ENCODE data around the gene CDH4.

CDH4 gene

GRCh38 chr20:61856626-61857413 is 604.8 kb downstream of the CDH4 start:
- Histone ChIP-seq H3K4me2 (ENCODE audit: low read length) (no peak overlapping the region), H3K4me3 (ENCODE audit: low read length) (no peak overlapping the region), H3K4me1 (ENCODE audit: control insufficient read depth, low read depth, low read length) (no peaks in the 10 kb centered on the region), H3K79me1 (ENCODE audit: low read length) (no peaks in the 10 kb centered on the region), H3K27ac (ENCODE audit: low read depth, low read length) (no peak overlapping the region), H3K4ac (ENCODE audit: low read depth, low read length) (no peak overlapping the region), H3K36me3 (ENCODE audit: control insufficient read depth, insufficient read depth, low read length) (no peaks in the 10 kb centered on the region), H3K9ac (ENCODE audit: low read length) (no peak overlapping the region), H3K79me2 (ENCODE audit: control insufficient read depth, insufficient read depth, low read length) (no peaks in the 10 kb centered on the region), H2BK15ac (replicated peaks; ENCODE audit: low read depth) (no peak overlapping the region), H3K27me3 (ENCODE audit: insufficient read depth, low read length, poor library complexity) (no peaks in the 10 kb centered on the region), H3K23ac (ENCODE audit: low read length) (no peak overlapping the region), H2AK5ac (ENCODE audit: low read length) (no peak overlapping the region), H3K18ac (ENCODE audit: low read length) (no peak overlapping the region), H4K8ac (ENCODE audit: low read depth, low read length) (no peak overlapping the region), H2BK5ac (ENCODE audit: low read length) (no peak overlapping the region), H3K56ac (ENCODE audit: low read length) (no peak overlapping the region), H4K5ac (ENCODE audit: low read length) (no peak overlapping the region), H2BK120ac (ENCODE audit: low read depth, low read length) (no peak overlapping the region)
- no peak for DNase-seq
- WGBS (ENCODE audit: extremely low coverage, insufficient coverage, low lambda C conversion rate): no CpG with 5 or more reads among the region's 31 CpGs

DNA sequence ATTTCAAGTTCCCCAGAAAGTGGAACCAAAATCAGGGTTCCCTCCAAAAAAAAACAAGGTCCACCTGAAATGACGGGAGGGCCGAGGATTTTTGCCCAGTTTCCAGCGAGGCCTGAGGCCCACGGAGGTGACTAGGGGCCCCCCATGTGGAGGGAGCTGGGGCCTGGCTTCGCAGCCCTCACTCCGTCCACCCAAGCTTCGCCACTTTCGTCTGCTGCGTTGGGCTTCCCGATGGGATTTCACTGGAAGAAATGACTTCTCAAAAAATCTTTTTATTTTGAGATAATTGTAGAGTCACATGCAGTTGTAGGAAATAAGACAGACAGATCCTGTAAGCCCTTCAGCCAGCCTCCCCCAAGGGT is 605.3 kb downstream of the CDH4 start:
- Histone ChIP-seq H3K56ac (ENCODE audit: low read length) (no peak overlapping the region), H3K4me2 (ENCODE audit: low read length) (no peak overlapping the region), H4K8ac (ENCODE audit: low read depth, low read length) (no peak overlapping the region), H2BK120ac (ENCODE audit: low read depth, low read length) (no peak overlapping the region), H3K18ac (ENCODE audit: low read length) (no peak overlapping the region), H4K5ac (ENCODE audit: low read length) (no peak overlapping the region), H3K27ac (ENCODE audit: low read depth, low read length) (no peak overlapping the region), H2BK5ac (ENCODE audit: low read length) (no peak overlapping the region), H3K9ac (ENCODE audit: low read length) (no peak overlapping the region), H3K79me2 (ENCODE audit: control insufficient read depth, insufficient read depth, low read length) (no peaks in the 10 kb centered on the region), H3K79me1 (ENCODE audit: low read length) (no peaks in the 10 kb centered on the region), H2AK5ac (ENCODE audit: low read length) (no peak overlapping the region), H2BK15ac (replicated peaks; ENCODE audit: low read depth) (no peak overlapping the region), H3K27me3 (ENCODE audit: insufficient read depth, low read length, poor library complexity) (no peaks in the 10 kb centered on the region), H3K23ac (ENCODE audit: low read length) (no peak overlapping the region), H3K4ac (ENCODE audit: low read depth, low read length) (no peak overlapping the region), H3K4me3 (ENCODE audit: low read length) (no peak overlapping the region), H3K4me1 (ENCODE audit: control insufficient read depth, low read depth, low read length) (no peaks in the 10 kb centered on the region), H3K36me3 (ENCODE audit: control insufficient read depth, insufficient read depth, low read length) (no peaks in the 10 kb centered on the region)
- no peak for DNase-seq
- WGBS (ENCODE audit: extremely low coverage, insufficient coverage, low lambda C conversion rate): no CpG with 5 or more reads among the region's 10 CpGs

DNA sequence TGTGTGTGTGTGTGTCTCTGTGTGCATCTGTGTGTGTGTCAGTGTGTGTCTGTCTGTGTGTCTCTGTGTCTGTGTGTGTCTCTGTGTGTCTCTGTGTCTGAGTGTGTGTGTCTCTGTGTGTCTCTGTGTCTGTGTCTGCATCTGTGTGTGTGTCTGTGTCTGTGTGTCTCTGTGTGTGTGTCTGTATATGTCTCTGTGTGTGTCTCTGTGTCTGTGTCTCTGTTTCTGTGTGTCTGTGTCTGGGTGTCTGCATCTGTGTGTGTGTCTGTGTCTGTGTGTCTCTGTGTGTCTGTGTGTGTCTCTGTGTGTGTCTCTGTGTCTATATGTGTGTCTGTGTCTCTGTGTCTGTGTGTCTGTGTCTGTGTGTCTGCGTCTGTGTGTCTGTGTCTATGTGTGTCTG is 605.8 kb downstream of the CDH4 start:
- no peak overlapping the region for H3K4ac ChIP-seq (ENCODE audit: low read depth, low read length)
- H2BK5ac ChIP-seq (ENCODE audit: low read length): no peak overlapping the region
- H3K18ac ChIP-seq (ENCODE audit: low read length): no peak overlapping the region
- no peak overlapping the region for H3K27ac ChIP-seq (ENCODE audit: low read depth, low read length)
- H4K5ac ChIP-seq (ENCODE audit: low read length): no peak overlapping the region
- H3K56ac ChIP-seq (ENCODE audit: low read length): no peak overlapping the region
- no peaks in the 10 kb centered on the region for H3K4me1 ChIP-seq (ENCODE audit: control insufficient read depth, low read depth, low read length)
- no peak overlapping the region for H2AK5ac ChIP-seq (ENCODE audit: low read length)
- H3K4me3 ChIP-seq (ENCODE audit: low read length): no peak overlapping the region
- H3K79me1 ChIP-seq (ENCODE audit: low read length): no peaks in the 10 kb centered on the region
- H3K9ac ChIP-seq (ENCODE audit: low read length): no peak overlapping the region
- H3K36me3 ChIP-seq (ENCODE audit: control insufficient read depth, insufficient read depth, low read length): no peaks in the 10 kb centered on the region
- H3K27me3 ChIP-seq (ENCODE audit: insufficient read depth, low read length, poor library complexity): no peaks in the 10 kb centered on the region
- H3K79me2 ChIP-seq (ENCODE audit: control insufficient read depth, insufficient read depth, low read length): no peaks in the 10 kb centered on the region
- H2BK15ac ChIP-seq (replicated peaks; ENCODE audit: low read depth): no peak overlapping the region
- H2BK120ac ChIP-seq (ENCODE audit: low read depth, low read length): no peak overlapping the region
- WGBS (ENCODE audit: extremely low coverage, insufficient coverage, low lambda C conversion rate): no CpG with 5 or more reads among the region's 1 CpG
- no peak overlapping the region for H4K8ac ChIP-seq (ENCODE audit: low read depth, low read length)
- H3K4me2 ChIP-seq (ENCODE audit: low read length): no peak overlapping the region
- no peak overlapping the region for H3K23ac ChIP-seq (ENCODE audit: low read length)
- DNase-seq: no peak

- Histone ChIP-seq H3K18ac (ENCODE audit: low read length) (no peak overlapping the region), H2BK120ac (ENCODE audit: low read depth, low read length) (no peak overlapping the region), H3K27me3 (ENCODE audit: insufficient read depth, low read length, poor library complexity) (no peaks in the 10 kb centered on the region), H3K4me2 (ENCODE audit: low read length) (no peak overlapping the region), H3K27ac (ENCODE audit: low read depth, low read length) (no peak overlapping the region), H3K36me3 (ENCODE audit: control insufficient read depth, insufficient read depth, low read length) (no peaks in the 10 kb centered on the region), H3K79me1 (ENCODE audit: low read length) (no peaks in the 10 kb centered on the region), H4K5ac (ENCODE audit: low read length) (no peak overlapping the region), H3K4ac (ENCODE audit: low read depth, low read length) (no peak overlapping the region), H3K4me1 (ENCODE audit: control insufficient read depth, low read depth, low read length) (no peaks in the 10 kb centered on the region), H2BK5ac (ENCODE audit: low read length) (no peak overlapping the region), H2AK5ac (ENCODE audit: low read length) (no peak overlapping the region), H4K8ac (ENCODE audit: low read depth, low read length) (no peak overlapping the region), H3K23ac (ENCODE audit: low read length) (no peak overlapping the region), H3K56ac (ENCODE audit: low read length) (no peak overlapping the region), H3K9ac (ENCODE audit: low read length) (no peak overlapping the region), H3K79me2 (ENCODE audit: control insufficient read depth, insufficient read depth, low read length) (no peaks in the 10 kb centered on the region), H2BK15ac (replicated peaks; ENCODE audit: low read depth) (no peak overlapping the region), H3K4me3 (ENCODE audit: low read length) (no peak overlapping the region)
- DNase-seq: no peak
- no CpG with 5 or more reads among the region's 13 CpGs for WGBS (ENCODE audit: extremely low coverage, insufficient coverage, low lambda C conversion rate)
These were observed 607.7 kb downstream of the CDH4 start for GRCh38 chr20:61859767-61860166.

DNA sequence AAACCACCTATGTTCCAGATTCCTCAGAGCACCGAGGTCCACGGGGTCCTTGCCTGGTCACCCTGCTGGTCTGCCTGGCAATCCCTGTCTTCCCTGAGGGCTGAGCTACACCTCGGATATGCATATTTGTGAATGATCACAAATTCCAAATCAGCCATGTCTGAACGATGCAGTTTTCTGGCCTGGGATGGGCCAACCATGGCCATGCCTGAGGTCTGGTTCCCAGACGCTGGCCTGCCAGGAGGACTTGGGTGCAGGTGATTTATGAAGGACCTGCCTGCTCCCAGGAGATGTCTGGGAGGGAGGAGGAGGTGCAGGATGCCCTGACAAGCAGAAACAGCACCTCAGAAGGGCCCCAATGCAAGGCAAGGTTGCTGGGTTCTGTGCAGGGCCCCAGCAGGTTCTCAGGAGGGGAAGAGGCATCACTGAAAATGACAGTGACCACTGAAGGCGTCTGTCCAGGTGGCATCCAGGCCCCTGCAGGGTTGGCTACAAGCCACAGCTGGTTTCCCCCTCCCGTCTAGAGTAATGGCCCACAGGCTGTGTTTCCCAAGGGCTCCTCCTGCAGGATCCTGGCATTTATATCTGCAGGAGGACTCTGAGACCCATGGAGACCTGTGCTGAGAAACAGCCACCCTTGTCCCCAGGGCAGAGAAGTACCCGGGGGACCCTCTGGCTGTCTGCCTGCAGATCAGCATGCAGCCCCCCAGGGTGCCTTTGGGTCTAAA is 608.4 kb downstream of the CDH4 start:
- Histone ChIP-seq H2BK15ac (replicated peaks; ENCODE audit: low read depth) (no peak overlapping the region), H3K9ac (ENCODE audit: low read length) (no peak overlapping the region), H2BK5ac (ENCODE audit: low read length) (no peak overlapping the region), H4K5ac (ENCODE audit: low read length) (no peak overlapping the region), H3K27me3 (ENCODE audit: insufficient read depth, low read length, poor library complexity) (no peaks in the 10 kb centered on the region), H3K56ac (ENCODE audit: low read length) (no peak overlapping the region), H3K36me3 (ENCODE audit: control insufficient read depth, insufficient read depth, low read length) (no peaks in the 10 kb centered on the region), H3K23ac (ENCODE audit: low read length) (no peak overlapping the region), H3K4ac (ENCODE audit: low read depth, low read length) (no peak overlapping the region), H3K79me2 (ENCODE audit: control insufficient read depth, insufficient read depth, low read length) (no peaks in the 10 kb centered on the region), H3K4me1 (ENCODE audit: control insufficient read depth, low read depth, low read length) (no peaks in the 10 kb centered on the region), H4K8ac (ENCODE audit: low read depth, low read length) (no peak overlapping the region), H3K79me1 (ENCODE audit: low read length) (no peaks in the 10 kb centered on the region), H3K4me3 (ENCODE audit: low read length) (no peak overlapping the region), H2BK120ac (ENCODE audit: low read depth, low read length) (no peak overlapping the region), H2AK5ac (ENCODE audit: low read length) (no peak overlapping the region), H3K18ac (ENCODE audit: low read length) (no peak overlapping the region), H3K4me2 (ENCODE audit: low read length) (no peak overlapping the region), H3K27ac (ENCODE audit: low read depth, low read length) (no peak overlapping the region)
- no CpG with 5 or more reads among the region's 8 CpGs for WGBS (ENCODE audit: extremely low coverage, insufficient coverage, low lambda C conversion rate)
- DNase-seq: peak; percentile 10

Data from mesendoderm (in vitro differentiated cells).